Measurements from ENCODE around the gene ARHGAP1.

The ARHGAP1 gene

GRCh38 chr11:46722566-46723358 is 22.3 kb upstream of the ARHGAP1 start:
- DNase-seq, result no peak
- Histone ChIP-seq H4K8ac (ENCODE audit: low read depth, low read length) (no peak overlapping the region), H3K9me3 (ENCODE audit: insufficient read depth, low read depth, low read length) (no peaks in the 10 kb centered on the region), H3K27ac (ENCODE audit: low read depth, low read length) (no peak overlapping the region), H4K12ac (ENCODE audit: low read depth, low read length) (no peak overlapping the region), H3K14ac (ENCODE audit: low read length) (no peak overlapping the region), H3K79me1 (ENCODE audit: low read length) (no peaks in the 10 kb centered on the region), H2BK120ac (ENCODE audit: insufficient read depth, low read length, poor library complexity) (no peak overlapping the region), H3K4me3 (ENCODE audit: low read depth, low read length) (no peak overlapping the region), H2BK12ac (ENCODE audit: low read length) (no peak overlapping the region), H3K9ac (ENCODE audit: low read length) (no peak overlapping the region), H3K4me2 (ENCODE audit: low read length) (no peak overlapping the region), H3K36me3 (ENCODE audit: control insufficient read depth in 1 of 2, insufficient read depth in 2 of 2, low read length in 2 of 2) (no peaks in the 10 kb centered on the region), H3K4me1 (ENCODE audit: control insufficient read depth in 1 of 2, insufficient read depth in 2 of 2, low read length in 2 of 2) (peaks cover 10 to 13% of the 10 kb centered on the region in 2 experiments), H3K27me3 (ENCODE audit: insufficient read depth, low read length) (no peaks in the 10 kb centered on the region), H2AFZ (ENCODE audit: insufficient read depth, low read length, poor library complexity) (no peak overlapping the region), H2BK5ac (ENCODE audit: low read depth, low read length, poor library complexity) (no peak overlapping the region), H3K23ac (ENCODE audit: low read length) (no peak overlapping the region), H3K18ac (ENCODE audit: low read length) (no peak overlapping the region), H3K79me2 (ENCODE audit: control insufficient read depth, insufficient read depth, low read length, poor library complexity) (no peaks in the 10 kb centered on the region), H2AK5ac (ENCODE audit: low read length) (no peak overlapping the region), H4K91ac (ENCODE audit: low read depth, low read length) (no peak overlapping the region), H3K4ac (ENCODE audit: low read depth, low read length) (no peak overlapping the region)
- WGBS (ENCODE audit: extremely low coverage, insufficient coverage, insufficient read length), result no CpG with 5 or more reads among the region's 11 CpGs

- H2AK5ac ChIP-seq (ENCODE audit: low read length), result no peak overlapping the region
- no peak overlapping the region for H2BK5ac ChIP-seq (ENCODE audit: low read depth, low read length, poor library complexity)
- no peaks in the 10 kb centered on the region for H3K36me3 ChIP-seq (ENCODE audit: control insufficient read depth in 1 of 2, insufficient read depth in 2 of 2, low read length in 2 of 2)
- no peak overlapping the region for H4K91ac ChIP-seq (ENCODE audit: low read depth, low read length)
- H3K27me3 ChIP-seq (ENCODE audit: insufficient read depth, low read length), result no peaks in the 10 kb centered on the region
- no peak overlapping the region for H4K12ac ChIP-seq (ENCODE audit: low read depth, low read length)
- no peak overlapping the region for H2BK120ac ChIP-seq (ENCODE audit: insufficient read depth, low read length, poor library complexity)
- WGBS (ENCODE audit: extremely low coverage, insufficient coverage, insufficient read length), result no CpG with 5 or more reads among the region's 6 CpGs
- no peak overlapping the region for H2AFZ ChIP-seq (ENCODE audit: insufficient read depth, low read length, poor library complexity)
- peaks cover 10 to 13% of the 10 kb centered on the region in 2 experiments for H3K4me1 ChIP-seq (ENCODE audit: control insufficient read depth in 1 of 2, insufficient read depth in 2 of 2, low read length in 2 of 2)
- H3K27ac ChIP-seq (ENCODE audit: low read depth, low read length), result no peak overlapping the region
- H3K4me2 ChIP-seq (ENCODE audit: low read length), result no peak overlapping the region
- H3K18ac ChIP-seq (ENCODE audit: low read length), result no peak overlapping the region
- H3K4me3 ChIP-seq (ENCODE audit: low read depth, low read length), result no peak overlapping the region
- no peak overlapping the region for H3K14ac ChIP-seq (ENCODE audit: low read length)
- no peak for DNase-seq
- H4K8ac ChIP-seq (ENCODE audit: low read depth, low read length), result no peak overlapping the region
- H3K9me3 ChIP-seq (ENCODE audit: insufficient read depth, low read depth, low read length), result no peaks in the 10 kb centered on the region
- H3K9ac ChIP-seq (ENCODE audit: low read length), result no peak overlapping the region
- no peak overlapping the region for H3K4ac ChIP-seq (ENCODE audit: low read depth, low read length)
- no peaks in the 10 kb centered on the region for H3K79me2 ChIP-seq (ENCODE audit: control insufficient read depth, insufficient read depth, low read length, poor library complexity)
- H3K23ac ChIP-seq (ENCODE audit: low read length), result no peak overlapping the region
- no peak overlapping the region for H2BK12ac ChIP-seq (ENCODE audit: low read length)
- no peaks in the 10 kb centered on the region for H3K79me1 ChIP-seq (ENCODE audit: low read length)
Measured at GRCh38 chr11:46721286-46721685, 20.9 kb upstream of the ARHGAP1 start.

DNA sequence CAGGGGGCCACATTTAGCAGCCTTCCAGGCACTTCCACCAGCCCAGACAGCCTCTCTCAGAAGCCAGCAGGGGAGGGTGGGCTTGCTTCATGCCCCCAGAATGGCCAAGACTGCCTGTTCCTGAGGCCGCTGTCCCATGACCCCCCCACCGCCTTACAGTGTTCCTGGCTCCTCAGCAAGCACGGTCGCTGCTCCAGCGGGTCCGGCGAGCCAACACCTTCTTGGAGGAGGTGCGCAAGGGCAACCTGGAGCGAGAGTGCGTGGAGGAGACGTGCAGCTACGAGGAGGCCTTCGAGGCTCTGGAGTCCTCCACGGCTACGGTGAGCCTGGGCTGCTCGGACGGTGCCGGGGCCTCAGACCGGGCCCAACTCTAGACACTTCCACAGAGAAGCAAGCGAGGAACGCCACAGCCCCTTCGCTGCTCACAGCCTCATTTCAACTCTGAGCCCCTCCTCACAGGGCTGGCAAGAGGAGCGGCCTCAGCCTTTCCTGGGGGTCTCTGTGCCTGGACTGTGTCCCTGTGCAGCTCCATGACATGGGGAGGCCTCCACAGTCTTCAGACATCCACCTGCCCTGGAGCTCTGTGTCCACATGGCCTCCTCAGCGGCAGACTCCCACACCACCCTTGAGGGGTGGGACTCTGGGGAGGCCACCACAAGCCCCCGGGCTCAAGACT is 19.3 kb upstream of the ARHGAP1 start:
- Histone ChIP-seq H2BK12ac (ENCODE audit: low read length) (no peak overlapping the region), H3K9ac (ENCODE audit: low read length) (no peak overlapping the region), H3K79me1 (ENCODE audit: low read length) (no peaks in the 10 kb centered on the region), H3K23ac (ENCODE audit: low read length) (no peak overlapping the region), H4K91ac (ENCODE audit: low read depth, low read length) (no peak overlapping the region), H2BK5ac (ENCODE audit: low read depth, low read length, poor library complexity) (no peak overlapping the region), H4K8ac (ENCODE audit: low read depth, low read length) (no peak overlapping the region), H3K27ac (ENCODE audit: low read depth, low read length) (no peak overlapping the region), H3K14ac (ENCODE audit: low read length) (no peak overlapping the region), H3K4me3 (ENCODE audit: low read depth, low read length) (no peak overlapping the region), H2AFZ (ENCODE audit: insufficient read depth, low read length, poor library complexity) (no peak overlapping the region), H2AK5ac (ENCODE audit: low read length) (no peak overlapping the region), H3K9me3 (ENCODE audit: insufficient read depth, low read depth, low read length) (no peaks in the 10 kb centered on the region), H3K27me3 (ENCODE audit: insufficient read depth, low read length) (no peaks in the 10 kb centered on the region), H3K18ac (ENCODE audit: low read length) (no peak overlapping the region), H3K36me3 (ENCODE audit: control insufficient read depth in 1 of 2, insufficient read depth in 2 of 2, low read length in 2 of 2) (no peaks in the 10 kb centered on the region), H3K4me1 (ENCODE audit: control insufficient read depth in 1 of 2, insufficient read depth in 2 of 2, low read length in 2 of 2) (peaks cover 10 to 14% of the 10 kb centered on the region in 2 experiments), H3K4me2 (ENCODE audit: low read length) (no peak overlapping the region), H4K12ac (ENCODE audit: low read depth, low read length) (no peak overlapping the region), H3K79me2 (ENCODE audit: control insufficient read depth, insufficient read depth, low read length, poor library complexity) (no peaks in the 10 kb centered on the region), H3K4ac (ENCODE audit: low read depth, low read length) (no peak overlapping the region), H2BK120ac (ENCODE audit: insufficient read depth, low read length, poor library complexity) (no peak overlapping the region)
- no peak for DNase-seq
- WGBS (ENCODE audit: extremely low coverage, insufficient coverage, insufficient read length), result no CpG with 5 or more reads among the region's 25 CpGs

DNA sequence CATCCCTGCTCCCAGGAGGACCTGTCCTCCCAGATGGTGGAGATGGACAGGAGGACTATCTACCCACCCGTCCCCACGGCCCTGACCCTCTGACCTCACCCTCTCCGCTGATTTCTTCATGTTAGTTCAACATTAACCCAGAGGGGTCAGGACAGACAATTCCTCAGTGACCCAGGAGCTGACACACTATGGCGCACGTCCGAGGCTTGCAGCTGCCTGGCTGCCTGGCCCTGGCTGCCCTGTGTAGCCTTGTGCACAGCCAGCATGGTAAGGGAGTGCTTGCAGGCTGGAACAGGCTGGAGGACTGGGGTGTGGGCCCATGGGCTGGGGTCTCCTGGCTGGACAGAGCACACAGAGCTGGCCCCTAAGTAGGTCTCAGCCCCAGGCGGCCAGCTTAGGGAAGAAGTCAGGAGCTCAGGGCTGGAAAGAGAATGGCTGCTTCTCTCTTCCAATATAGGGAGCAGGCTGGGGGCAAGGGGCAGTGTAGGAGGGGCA is 18.7 kb upstream of the ARHGAP1 start, which contains the start of gene F2:
F2 (plus strand) TSS at position 166 of the 495 bp plus-strand sequence; CDS start at position 189, 23 bp downstream.
- Histone ChIP-seq H3K27ac (ENCODE audit: low read depth, low read length) (no peak within 1 kb of the TSS), H3K27me3 (ENCODE audit: insufficient read depth, low read length) (no peaks in the 10 kb centered on the region), H3K36me3 (ENCODE audit: control insufficient read depth in 1 of 2, insufficient read depth in 2 of 2, low read length in 2 of 2) (no peaks in the 10 kb centered on the region), H3K18ac (ENCODE audit: low read length) (no peak within 1 kb of the TSS), H4K12ac (ENCODE audit: low read depth, low read length) (no peak within 1 kb of the TSS), H3K79me2 (ENCODE audit: control insufficient read depth, insufficient read depth, low read length, poor library complexity) (no peaks in the 10 kb centered on the region), H3K4me2 (ENCODE audit: low read length) (no peak within 1 kb of the TSS), H3K4ac (ENCODE audit: low read depth, low read length) (no peak within 1 kb of the TSS), H2AFZ (ENCODE audit: insufficient read depth, low read length, poor library complexity) (peak within 1 kb of the TSS; percentile 19), H3K4me3 (ENCODE audit: low read depth, low read length) (no peak within 1 kb of the TSS), H3K9ac (ENCODE audit: low read length) (no peak within 1 kb of the TSS), H2BK5ac (ENCODE audit: low read depth, low read length, poor library complexity) (no peak within 1 kb of the TSS), H2BK120ac (ENCODE audit: insufficient read depth, low read length, poor library complexity) (no peak within 1 kb of the TSS), H3K14ac (ENCODE audit: low read length) (no peak within 1 kb of the TSS), H3K23ac (ENCODE audit: low read length) (no peak within 1 kb of the TSS), H4K8ac (ENCODE audit: low read depth, low read length) (peak within 1 kb of the TSS; percentile 27), H2BK12ac (ENCODE audit: low read length) (no peak within 1 kb of the TSS), H3K9me3 (ENCODE audit: insufficient read depth, low read depth, low read length) (no peaks in the 10 kb centered on the region), H3K4me1 (ENCODE audit: control insufficient read depth in 1 of 2, insufficient read depth in 2 of 2, low read length in 2 of 2) (peaks cover 8 to 10% of the 10 kb centered on the region in 2 experiments), H3K79me1 (ENCODE audit: low read length) (no peaks in the 10 kb centered on the region), H2AK5ac (ENCODE audit: low read length) (no peak within 1 kb of the TSS), H4K91ac (ENCODE audit: low read depth, low read length) (peak within 1 kb of the TSS; percentile 6)
- WGBS (ENCODE audit: extremely low coverage, insufficient coverage, insufficient read length), result no CpG with 5 or more reads among the region's 7 CpGs
- no peak for DNase-seq

All from trophoblast cell (in vitro differentiated cells and primary cell).